BE2C (cell line): ENCODE results near the gene PDS5B.

Experiments used
- DNase-seq: peaks from one replicate; pipeline ENCODE4 v3.0.0-alpha.2; 2020
- H3K27me3 ChIP-seq: fragments of 250-450 bp; sonication (Bioruptor Pico); 2 replicates; pipeline ENCODE4 v1.5.1; 2020; ENCODE audit warnings: mild to moderate bottlenecking
- H3K36me3 ChIP-seq: fragments of 250-450 bp; sonication (Bioruptor Pico); 2 replicates; pipeline ENCODE4 v1.5.1; 2020; ENCODE audit warnings: mild to moderate bottlenecking
- H3K4me1 ChIP-seq: fragments of 250-450 bp; sonication (Bioruptor Pico); 2 replicates; pipeline ENCODE4 v1.5.1; 2020
- H3K4me3 ChIP-seq: 2 replicates; pipeline ENCODE4 v1.5.1; 2011; ENCODE audit warnings: low read depth, low read length
- H3K9me3 ChIP-seq: fragments of 250-450 bp; sonication (Bioruptor Pico); 2 replicates; pipeline ENCODE4 v1.5.1; 2020
- CTCF ChIP-seq: IDR thresholded peaks from 2 replicates; pipeline ENCODE4 v1.5.1; 2012; ENCODE audit warnings: mild to moderate bottlenecking, low read depth, low read length

Gene PDS5B

GRCh38 chr13:32577032-32577431, 9.2 kb upstream of the PDS5B start:
- no peak for DNase-seq
- Histone ChIP-seq H3K9me3 (peaks cover 3% of the 10 kb centered on the region; the same call in 1 of the 2 replicates), H3K4me3 (no peak overlapping the region), H3K36me3 (no peaks in the 10 kb centered on the region), H3K27me3 (no peaks in the 10 kb centered on the region), H3K4me1 (no peaks in the 10 kb centered on the region)
- no peak for TF ChIP-seq CTCF

- TF ChIP-seq CTCF, result peak; percentile 52
- no peaks in the 10 kb centered on the region for H3K27me3 ChIP-seq
- H3K36me3 ChIP-seq, result no peaks in the 10 kb centered on the region
- H3K4me1 ChIP-seq, result no peaks in the 10 kb centered on the region
- no peak for DNase-seq
- peaks cover 3% of the 10 kb centered on the region; the same call in 1 of the 2 replicates for H3K9me3 ChIP-seq
- H3K4me3 ChIP-seq, result no peak overlapping the region
These were observed 5.0 kb upstream of the PDS5B start for GRCh38 chr13:32581177-32581786.

GRCh38 chr13:32582281-32582680, 4.0 kb upstream of the PDS5B start:
- H3K4me3 ChIP-seq, result no peak overlapping the region
- H3K36me3 ChIP-seq, result no peaks in the 10 kb centered on the region; the same call in 1 of the 2 replicates
- H3K4me1 ChIP-seq, result no peaks in the 10 kb centered on the region
- no peak for DNase-seq
- H3K27me3 ChIP-seq, result no peaks in the 10 kb centered on the region
- peaks cover 3% of the 10 kb centered on the region; the same call in 1 of the 2 replicates for H3K9me3 ChIP-seq
- no peak for TF ChIP-seq CTCF

- H3K4me1 ChIP-seq, result no peaks in the 10 kb centered on the region
- TF ChIP-seq CTCF, result no peak
- H3K9me3 ChIP-seq, result peaks cover under 1% of the 10 kb centered on the region; the same call in 1 of the 2 replicates
- no peaks in the 10 kb centered on the region for H3K27me3 ChIP-seq
- no peak for DNase-seq
- H3K36me3 ChIP-seq, result no peaks in the 10 kb centered on the region; the same call in 1 of the 2 replicates
- no peak overlapping the region for H3K4me3 ChIP-seq
These were observed 3.3 kb upstream of the PDS5B start for GRCh38 chr13:32582991-32583390.

GRCh38 chr13:32585550-32586079, 637 bp upstream of the PDS5B start:
- no peaks in the 10 kb centered on the region for H3K9me3 ChIP-seq
- H3K27me3 ChIP-seq, result no peaks in the 10 kb centered on the region
- H3K4me1 ChIP-seq, result no peaks in the 10 kb centered on the region
- H3K4me3 ChIP-seq, result peak overlapping the region; percentile 69
- DNase-seq, result no peak
- H3K36me3 ChIP-seq, result no peaks in the 10 kb centered on the region; the same call in 1 of the 2 replicates
- no peak for TF ChIP-seq CTCF
